ENCODE measurements around the gene AQP6.

Gene AQP6

GRCh38 chr12:49943625-49943960 lies 29.2 kb upstream of the AQP6 start:
- Histone ChIP-seq H3K27ac (ENCODE audit: low read depth, low read length) (no peak overlapping the region), H3K36me3 (ENCODE audit: insufficient read depth, low read length) (no peaks in the 10 kb centered on the region), H3K4me1 (ENCODE audit: control insufficient read depth, insufficient read depth, low read length, unreplicated experiment) (peaks cover 10% of the 10 kb centered on the region), H3K79me2 (ENCODE audit: control insufficient read depth, insufficient read depth, low read length, unreplicated experiment) (no peaks in the 10 kb centered on the region), H3K4me3 (ENCODE audit: low read depth, low read length) (no peak overlapping the region), H2AFZ (ENCODE audit: low read length, unreplicated experiment) (no peak overlapping the region), H3K27me3 (ENCODE audit: insufficient read depth, low read length) (no peaks in the 10 kb centered on the region)

- H3K27me3 ChIP-seq (ENCODE audit: insufficient read depth, low read length) = no peaks in the 10 kb centered on the region
- no peaks in the 10 kb centered on the region for H3K79me2 ChIP-seq (ENCODE audit: control insufficient read depth, insufficient read depth, low read length, unreplicated experiment)
- H3K4me1 ChIP-seq (ENCODE audit: control insufficient read depth, insufficient read depth, low read length, unreplicated experiment) = peaks cover 10% of the 10 kb centered on the region
- H3K4me3 ChIP-seq (ENCODE audit: low read depth, low read length) = no peak overlapping the region
- H3K36me3 ChIP-seq (ENCODE audit: insufficient read depth, low read length) = no peaks in the 10 kb centered on the region
- H3K27ac ChIP-seq (ENCODE audit: low read depth, low read length) = no peak overlapping the region
- no peak overlapping the region for H2AFZ ChIP-seq (ENCODE audit: low read length, unreplicated experiment)
Observed at GRCh38 chr12:49944046-49944445, 28.7 kb upstream of the AQP6 start.

DNA sequence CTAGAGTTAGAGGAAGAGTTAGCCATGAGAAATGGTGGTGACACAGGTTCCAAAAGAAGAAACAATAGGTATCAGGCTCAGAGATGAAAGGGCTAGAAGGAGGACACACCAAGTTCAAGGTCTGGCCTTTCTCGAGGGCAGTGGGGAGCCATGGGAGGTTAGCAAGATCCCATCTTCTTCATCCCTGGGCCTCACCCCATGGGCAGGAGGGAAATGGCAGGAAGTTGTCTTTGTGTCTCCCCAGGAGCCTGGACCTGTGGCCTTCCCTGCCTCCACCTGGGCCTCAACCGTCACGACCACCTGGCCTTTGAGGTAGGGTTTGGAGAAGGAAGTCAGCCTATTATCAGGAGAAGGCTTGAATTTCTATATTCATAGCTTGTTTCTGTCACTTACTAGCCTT lies 28.0 kb upstream of the AQP6 start:
- H2AFZ ChIP-seq (ENCODE audit: low read length, unreplicated experiment) = no peak overlapping the region

GRCh38 chr12:49945394-49946080 lies 27.2 kb upstream of the AQP6 start:
- H2AFZ ChIP-seq (ENCODE audit: low read length, unreplicated experiment) = peak overlapping the region; percentile 80
- no peaks in the 10 kb centered on the region for H3K79me2 ChIP-seq (ENCODE audit: control insufficient read depth, insufficient read depth, low read length, unreplicated experiment)
- H3K36me3 ChIP-seq (ENCODE audit: insufficient read depth, low read length) = no peaks in the 10 kb centered on the region
- no peak overlapping the region for H3K27ac ChIP-seq (ENCODE audit: low read depth, low read length)
- no peaks in the 10 kb centered on the region for H3K27me3 ChIP-seq (ENCODE audit: insufficient read depth, low read length)
- 0 out of 2 replicates have a peak overlapping the region, but pooled peaks have one; percentile 14 for H3K4me3 ChIP-seq (ENCODE audit: low read depth, low read length)
- peaks cover 10% of the 10 kb centered on the region for H3K4me1 ChIP-seq (ENCODE audit: control insufficient read depth, insufficient read depth, low read length, unreplicated experiment)

More for the DNA sequence above, 28.0 kb upstream of the AQP6 start:
- Histone ChIP-seq H3K4me1 (ENCODE audit: control insufficient read depth, insufficient read depth, low read length, unreplicated experiment) (peaks cover 10% of the 10 kb centered on the region), H3K27ac (ENCODE audit: low read depth, low read length) (no peak overlapping the region), H3K4me3 (ENCODE audit: low read depth, low read length) (no peak overlapping the region), H3K36me3 (ENCODE audit: insufficient read depth, low read length) (no peaks in the 10 kb centered on the region), H3K27me3 (ENCODE audit: insufficient read depth, low read length) (no peaks in the 10 kb centered on the region), H3K79me2 (ENCODE audit: control insufficient read depth, insufficient read depth, low read length, unreplicated experiment) (no peaks in the 10 kb centered on the region)

- Histone ChIP-seq H3K27ac (ENCODE audit: low read depth, low read length) (no peak overlapping the region), H3K4me1 (ENCODE audit: control insufficient read depth, insufficient read depth, low read length, unreplicated experiment) (peaks cover 10% of the 10 kb centered on the region), H2AFZ (ENCODE audit: low read length, unreplicated experiment) (peak overlapping the region; percentile 61)
Observed at GRCh38 chr12:49946086-49946485, 26.7 kb upstream of the AQP6 start.

DNA sequence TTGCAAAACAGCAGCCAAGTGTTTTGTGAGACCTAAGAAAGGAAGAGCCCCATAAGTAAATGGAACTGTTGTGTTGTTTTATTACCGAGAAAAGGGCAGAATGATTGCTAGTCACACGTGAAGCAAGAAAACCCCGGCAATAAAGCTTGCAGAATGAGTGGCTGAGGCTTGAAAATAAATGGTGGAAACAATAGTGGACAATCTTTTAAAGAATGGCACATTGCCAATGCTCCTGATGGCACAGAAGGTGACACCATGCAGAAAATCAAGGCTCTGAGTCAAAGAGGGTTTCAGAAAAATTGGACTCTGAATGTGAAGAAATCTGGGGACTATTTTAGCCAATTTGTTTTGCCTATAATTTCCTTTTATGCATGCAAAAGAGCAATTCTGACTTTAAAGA lies 26.2 kb upstream of the AQP6 start:
- peaks cover 10% of the 10 kb centered on the region for H3K4me1 ChIP-seq (ENCODE audit: control insufficient read depth, insufficient read depth, low read length, unreplicated experiment)
- no peak overlapping the region for H3K4me3 ChIP-seq (ENCODE audit: low read depth, low read length)
- no peaks in the 10 kb centered on the region for H3K79me2 ChIP-seq (ENCODE audit: control insufficient read depth, insufficient read depth, low read length, unreplicated experiment)
- H2AFZ ChIP-seq (ENCODE audit: low read length, unreplicated experiment) = peak overlapping the region; percentile 61
- no peaks in the 10 kb centered on the region for H3K27me3 ChIP-seq (ENCODE audit: insufficient read depth, low read length)
- H3K36me3 ChIP-seq (ENCODE audit: insufficient read depth, low read length) = no peaks in the 10 kb centered on the region
- no peak overlapping the region for H3K27ac ChIP-seq (ENCODE audit: low read depth, low read length)

More at GRCh38 chr12:49946086-49946485, 26.7 kb upstream of the AQP6 start:
- Histone ChIP-seq H3K79me2 (ENCODE audit: control insufficient read depth, insufficient read depth, low read length, unreplicated experiment) (no peaks in the 10 kb centered on the region), H3K36me3 (ENCODE audit: insufficient read depth, low read length) (no peaks in the 10 kb centered on the region), H3K27me3 (ENCODE audit: insufficient read depth, low read length) (no peaks in the 10 kb centered on the region), H3K4me3 (ENCODE audit: low read depth, low read length) (no peak overlapping the region)

DNA sequence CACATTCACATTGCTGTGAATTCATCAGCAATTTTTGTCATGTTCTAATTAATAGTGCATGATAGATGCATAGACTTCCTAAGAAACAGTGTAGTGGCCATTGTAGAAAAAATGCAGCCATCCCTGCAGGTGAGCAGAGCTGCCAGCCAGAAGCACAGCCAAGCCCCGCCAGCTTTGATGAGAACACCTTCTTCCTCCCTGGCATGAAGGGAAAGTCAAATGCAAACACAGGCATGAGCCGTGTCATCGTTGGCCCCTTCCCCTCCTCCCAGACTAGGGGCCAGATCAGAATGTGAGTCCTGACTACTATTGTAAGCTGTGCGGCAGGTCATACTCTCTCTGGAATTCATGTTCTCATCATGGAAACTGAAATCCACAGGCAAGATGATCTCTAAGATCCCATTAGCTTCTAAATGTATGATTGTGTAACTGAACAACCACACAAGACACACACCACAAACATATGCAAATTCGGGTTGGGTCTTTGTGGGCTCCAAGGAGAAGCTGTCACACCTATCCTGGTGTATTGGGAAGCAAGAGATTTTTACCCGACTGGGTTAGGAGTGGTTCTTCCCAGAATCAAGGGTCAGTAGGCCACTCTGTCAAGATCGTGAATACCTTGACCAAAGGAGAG lies 25.0 kb upstream of the AQP6 start:
- Histone ChIP-seq H3K27me3 (ENCODE audit: insufficient read depth, low read length) (no peaks in the 10 kb centered on the region), H2AFZ (ENCODE audit: low read length, unreplicated experiment) (no peak overlapping the region), H3K36me3 (ENCODE audit: insufficient read depth, low read length) (no peaks in the 10 kb centered on the region), H3K27ac (ENCODE audit: low read depth, low read length) (no peak overlapping the region), H3K4me3 (ENCODE audit: low read depth, low read length) (no peak overlapping the region), H3K79me2 (ENCODE audit: control insufficient read depth, insufficient read depth, low read length, unreplicated experiment) (no peaks in the 10 kb centered on the region), H3K4me1 (ENCODE audit: control insufficient read depth, insufficient read depth, low read length, unreplicated experiment) (peaks cover 10% of the 10 kb centered on the region)

DNA sequence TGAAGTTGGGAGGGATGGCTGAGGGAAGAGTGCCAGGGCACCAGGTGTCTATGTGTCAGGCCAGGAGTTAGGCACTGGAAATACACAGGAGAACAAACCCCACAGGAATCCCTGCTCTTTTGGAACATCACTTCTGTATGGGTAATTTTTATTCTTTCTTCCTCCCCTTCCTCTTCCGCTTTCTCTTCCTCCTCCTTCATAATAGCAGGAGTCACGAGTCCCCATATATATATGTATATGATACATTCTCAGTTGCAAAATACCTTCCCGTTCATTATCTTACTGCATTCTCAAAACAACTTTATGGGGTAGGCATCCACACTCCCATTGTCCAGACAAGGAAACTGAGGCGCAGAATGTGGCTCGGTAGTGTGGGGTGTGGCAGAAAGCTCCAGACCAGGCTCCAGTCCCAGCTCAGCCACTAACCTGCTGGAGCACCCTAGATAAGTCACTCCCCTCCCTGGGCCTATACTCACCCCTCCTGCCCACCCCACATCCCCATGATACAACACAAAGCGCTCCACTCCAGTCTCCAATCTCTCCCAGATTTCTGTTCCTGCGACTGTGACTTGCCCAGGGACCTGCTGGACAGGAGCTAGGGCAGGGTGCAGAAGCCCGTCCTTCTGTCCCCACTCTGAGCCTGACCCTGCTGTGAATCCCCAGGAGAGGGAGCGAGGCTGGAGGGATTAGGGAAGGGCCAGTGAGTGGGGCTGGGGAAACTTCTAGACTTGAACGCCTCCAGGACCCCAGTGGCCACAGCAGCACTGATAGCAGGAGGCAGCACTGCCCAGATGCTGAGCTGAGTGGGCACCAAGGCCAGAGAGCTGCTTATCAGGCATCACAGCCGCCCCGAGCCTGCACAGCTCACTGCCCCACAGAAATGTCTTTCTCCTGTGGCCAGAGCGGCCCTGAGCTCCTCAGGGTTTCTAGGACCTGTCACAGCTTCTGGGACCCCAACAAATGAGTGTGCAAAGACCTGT lies 23.6 kb upstream of the AQP6 start:
- Histone ChIP-seq H3K79me2 (ENCODE audit: control insufficient read depth, insufficient read depth, low read length, unreplicated experiment) (no peaks in the 10 kb centered on the region), H2AFZ (ENCODE audit: low read length, unreplicated experiment) (no peak overlapping the region), H3K27ac (ENCODE audit: low read depth, low read length) (no peak overlapping the region), H3K27me3 (ENCODE audit: insufficient read depth, low read length) (no peaks in the 10 kb centered on the region), H3K4me1 (ENCODE audit: control insufficient read depth, insufficient read depth, low read length, unreplicated experiment) (peaks cover 10% of the 10 kb centered on the region), H3K36me3 (ENCODE audit: insufficient read depth, low read length) (no peaks in the 10 kb centered on the region), H3K4me3 (ENCODE audit: low read depth, low read length) (no peak overlapping the region)

GRCh38 chr12:49949866-49950265 lies 22.9 kb upstream of the AQP6 start:
- H3K4me1 ChIP-seq (ENCODE audit: control insufficient read depth, insufficient read depth, low read length, unreplicated experiment) = peaks cover 9% of the 10 kb centered on the region
- H3K36me3 ChIP-seq (ENCODE audit: insufficient read depth, low read length) = no peaks in the 10 kb centered on the region
- no peak overlapping the region for H3K4me3 ChIP-seq (ENCODE audit: low read depth, low read length)
- H2AFZ ChIP-seq (ENCODE audit: low read length, unreplicated experiment) = no peak overlapping the region
- H3K27ac ChIP-seq (ENCODE audit: low read depth, low read length) = no peak overlapping the region
- no peaks in the 10 kb centered on the region for H3K79me2 ChIP-seq (ENCODE audit: control insufficient read depth, insufficient read depth, low read length, unreplicated experiment)
- no peaks in the 10 kb centered on the region for H3K27me3 ChIP-seq (ENCODE audit: insufficient read depth, low read length)

GRCh38 chr12:49950273-49951251 lies 22.2 kb upstream of the AQP6 start, which contains the start of gene AQP2:
AQP2 (plus strand) TSS chr12:49950737; CDS start chr12:49950831, 94 bp downstream.
- no peaks in the 10 kb centered on the region for H3K79me2 ChIP-seq (ENCODE audit: control insufficient read depth, insufficient read depth, low read length, unreplicated experiment)
- no peak within 1 kb of the TSS for H3K4me3 ChIP-seq (ENCODE audit: low read depth, low read length)
- no peak within 1 kb of the TSS for H3K27ac ChIP-seq (ENCODE audit: low read depth, low read length)
- no peaks in the 10 kb centered on the region for H3K27me3 ChIP-seq (ENCODE audit: insufficient read depth, low read length)
- H3K4me1 ChIP-seq (ENCODE audit: control insufficient read depth, insufficient read depth, low read length, unreplicated experiment) = peaks cover 4% of the 10 kb centered on the region
- H3K36me3 ChIP-seq (ENCODE audit: insufficient read depth, low read length) = no peaks in the 10 kb centered on the region
- H2AFZ ChIP-seq (ENCODE audit: low read length, unreplicated experiment) = no peak within 1 kb of the TSS

Data from ACC112 (cell line).